DMS 273 (cell line): ENCODE data around the gene SDK2.

Experiments
- DNase-seq: peaks from one replicate; lab custom pipeline; 2025; ENCODE audit not compliant: unreplicated experiment; lab: John Stamatoyannopoulos, UW

The SDK2 gene

GRCh38 chr17:73561111-73561510 is 83.1 kb downstream of the SDK2 start:
- DNase-seq = no peak

- DNase-seq = peak; percentile 20
Observed at GRCh38 chr17:73560661-73561060, 83.6 kb downstream of the SDK2 start.

GRCh38 chr17:73559532-73559931 is 84.7 kb downstream of the SDK2 start:
- no peak for DNase-seq

GRCh38 chr17:73555199-73555960 is 88.9 kb downstream of the SDK2 start:
- peak; percentile 80 for DNase-seq

- DNase-seq = no peak
Observed at GRCh38 chr17:73554498-73554897, 89.7 kb downstream of the SDK2 start.

GRCh38 chr17:73553311-73553710 is 90.9 kb downstream of the SDK2 start:
- DNase-seq = no peak

GRCh38 chr17:73552300-73553048 is 91.8 kb downstream of the SDK2 start:
- peak; percentile 14 for DNase-seq

GRCh38 chr17:73551759-73552158 is 92.5 kb downstream of the SDK2 start:
- DNase-seq = peak; percentile 32

GRCh38 chr17:73551144-73551543 is 93.1 kb downstream of the SDK2 start:
- no peak for DNase-seq

GRCh38 chr17:73550556-73550955 is 93.7 kb downstream of the SDK2 start:
- DNase-seq = no peak

GRCh38 chr17:73549841-73550430 is 94.3 kb downstream of the SDK2 start:
- no peak for DNase-seq

GRCh38 chr17:73548620-73549311 is 95.5 kb downstream of the SDK2 start:
- no peak for DNase-seq

- no peak for DNase-seq
Observed at GRCh38 chr17:73547790-73548189, 96.5 kb downstream of the SDK2 start.

GRCh38 chr17:73546770-73547536 is 97.3 kb downstream of the SDK2 start:
- peak; percentile 45 for DNase-seq

GRCh38 chr17:73546114-73546513 is 98.1 kb downstream of the SDK2 start:
- DNase-seq = peak; percentile 13

- no peak for DNase-seq
Observed at GRCh38 chr17:73545109-73546032, 98.9 kb downstream of the SDK2 start.

- DNase-seq = no peak
Observed at GRCh38 chr17:73544333-73544732, 99.9 kb downstream of the SDK2 start.

- no peak for DNase-seq
Observed at GRCh38 chr17:73542323-73542722, 101.9 kb downstream of the SDK2 start.

- DNase-seq = no peak
Observed at GRCh38 chr17:73541561-73541981, 102.7 kb downstream of the SDK2 start.

- DNase-seq = peak; percentile 30
Observed at GRCh38 chr17:73541111-73541510, 103.1 kb downstream of the SDK2 start.
